Right lobe of liver (tissue), 4 donors: ENCODE results near the gene PRR35.

Experiments
- CTCF ChIP-seq, 4 donors: fragments of 200-600 bp in 3 of 4; fragments of 450-650 bp in 1 of 4; IDR thresholded peaks; one replicate each; pipeline versions ENCODE4 v1.5.1 to v1.8.0; 2016 to 2022; ENCODE audit warnings: antibody characterized with exemption in 4 of 4, mild to moderate bottlenecking in 2 of 4
- POLR2A ChIP-seq: fragments of 450-650 bp; IDR thresholded peaks from one replicate; pipeline ENCODE4 v1.6.1; 2017; ENCODE audit warnings: antibody characterized with exemption, mild to moderate bottlenecking
- donor health status: DM: no; HTN: no; CAD: no.
- donor health status: DM: no; HTN: no; CAD: no.
- donor health status: DM: no; HTN: yes; CAD: no.

- TF ChIP-seq POLR2A (no peak), CTCF (IDR thresholded peaks at IDR 0.05) (no peak)
Measured at GRCh38 chr16:577796-578195, 17.6 kb downstream of the PRR35 start.
